EH (cell line): ENCODE measurements around the gene ISG15.
"Not testable (repeated sequence)": the region's sequence is repeated elsewhere in the genome, so short reads cannot be mapped to it uniquely, and the experiment has no call there.

ENCODE experiments used
- DNase-seq: peaks from one replicate; pipeline ENCODE4 v3.0.0-alpha.2; 2015; ENCODE audit warnings: low read depth

The ISG15 gene

GRCh38 chr1:1012736-1013104 is 577 bp upstream of the ISG15 start:
- not testable (repeated sequence) for DNase-seq

GRCh38 chr1:1013922-1014648 is 788 bp downstream of the ISG15 start:
- DNase-seq = peak; percentile 55

- DNase-seq = peak; percentile 32
These were observed 1.7 kb downstream of the ISG15 start for GRCh38 chr1:1014799-1015681.

GRCh38 chr1:1017397-1018320 is 4.4 kb downstream of the ISG15 start:
- not testable (repeated sequence) for DNase-seq

GRCh38 chr1:1018321-1018685 is 5.0 kb downstream of the ISG15 start:
- DNase-seq = not testable (repeated sequence)

GRCh38 chr1:1019122-1019999 is 6.1 kb downstream of the ISG15 start:
- peak; percentile 88 for DNase-seq

GRCh38 chr1:1020000-1020404 is 6.7 kb downstream of the ISG15 start, which contains the start of gene AGRN:
AGRN (plus strand) TSS chr1:1020120; CDS start chr1:1020173, 53 bp downstream.
- no peak for DNase-seq

- no peak for DNase-seq
These were observed 7.2 kb downstream of the ISG15 start for GRCh38 chr1:1020415-1021009.

- peak; percentile 87 for DNase-seq
These were observed 8.0 kb downstream of the ISG15 start for GRCh38 chr1:1021010-1021919.

- DNase-seq = no peak
These were observed 8.6 kb downstream of the ISG15 start for GRCh38 chr1:1021920-1022259.

GRCh38 chr1:1022302-1023009 is 9.2 kb downstream of the ISG15 start:
- no peak for DNase-seq

- no peak for DNase-seq
These were observed 10.4 kb downstream of the ISG15 start for GRCh38 chr1:1023700-1024099.

- no peak for DNase-seq
These were observed 11.0 kb downstream of the ISG15 start for GRCh38 chr1:1024149-1024770.

GRCh38 chr1:1024771-1025699 is 11.7 kb downstream of the ISG15 start:
- DNase-seq = peak; percentile 42

GRCh38 chr1:1025730-1026129 is 12.4 kb downstream of the ISG15 start:
- DNase-seq = no peak

GRCh38 chr1:1026599-1027413 is 13.5 kb downstream of the ISG15 start:
- DNase-seq = no peak

- DNase-seq = no peak
These were observed 14.5 kb downstream of the ISG15 start for GRCh38 chr1:1027791-1028190.
